K562 (cell line): ENCODE data around the gene COL26A1. TPM values are rescaled to one million over a fixed set of nuclear protein-coding genes. Genes with fewer than 3 reads are reported as not detected.

ENCODE experiments used
- ATAC-seq: fragments of 200-7000 bp; cut with Tn5 transposase; 3 replicates; pipeline ENCODE4 v1.9.1; 2020; ENCODE audit warnings: moderate library complexity
- BruUV-seq: library from RNA; stranded (reverse); fragments of 400-500 nt; replicated peaks from 2 replicates; lab custom pipeline; 2021; lab: Mats Ljungman, UMichigan
- CTCF ChIA-PET: fragments of 300-600 bp; formaldehyde crosslinking; extraction: SDS; loops from one replicate; lab custom pipeline; 2021; ENCODE audit warnings: low intra/inter-chr PET ratio; lab: Yijun Ruan, JAX
- POLR2A ChIA-PET: fragments of 300-600, 350-650 bp; sonication (Branson Sonifier 250); formaldehyde crosslinking; extraction: SDS; loops from one replicate; lab custom pipeline; 2021; ENCODE audit warnings: antibody characterized with exemption, inconsistent platforms; lab: Yijun Ruan, JAX
- DNase-seq, 4 experiments: peaks; one replicate each; pipeline versions ENCODE4 v3.0.0 to v3.0.0-alpha.2; 2011 to 2018; ENCODE audit warnings: low spot score in 3 of 4, mixed read lengths in 3 of 4; ENCODE audit errors: extremely low read depth in 1 of 4
- FAIRE-seq: peaks from 2 replicates; lab custom pipeline; 2011; peaks lifted over from hg19 to GRCh38; lab: Jason Lieb, UNC
- H2AFZ ChIP-seq: 2 replicates; pipeline ENCODE4 v1.6.0; 2011; ENCODE audit warnings: low read depth, low read length, control low read depth, inconsistent platforms
- H3K27ac ChIP-seq: fragments of 200-600 bp; 3 replicates; pipeline ENCODE4 v1.8.0; 2011; ENCODE audit warnings: low read depth, mild to moderate bottlenecking, control low read depth, inconsistent platforms, low read length, moderate library complexity, mixed read lengths; ENCODE audit errors: extremely low read depth
- H3K27me3 ChIP-seq, 2 experiments: fragments of 300-600 bp in 1 of 2; 2 replicates in 1 of 2; 3 replicates in 1 of 2; pipeline versions ENCODE4 v1.6.0 to v1.8.0; 2011; ENCODE audit warnings: inconsistent platforms in 2 of 2, low read length in 2 of 2, mild to moderate bottlenecking in 1 of 2, mixed read lengths in 1 of 2, moderate library complexity in 1 of 2; ENCODE audit not compliant: control insufficient read depth in 2 of 2, insufficient read depth in 2 of 2
- H3K36me3 ChIP-seq: fragments of 300-600 bp; 3 replicates; pipeline ENCODE4 v1.8.0; 2011; ENCODE audit warnings: mild to moderate bottlenecking, low read length, inconsistent platforms; ENCODE audit not compliant: control insufficient read depth, insufficient read depth
- H3K4me1 ChIP-seq, 2 experiments: fragments of 200-600 bp in 1 of 2; replicated peaks in 1 of 2; 2 replicates in 1 of 2; 3 replicates in 1 of 2; pipeline versions ENCODE4 v1.5.1 to v1.8.0; 2011; ENCODE audit warnings: inconsistent platforms in 2 of 2, low read length in 2 of 2, mild to moderate bottlenecking in 1 of 2, mixed read lengths in 1 of 2, moderate library complexity in 1 of 2; ENCODE audit not compliant: control insufficient read depth in 2 of 2, insufficient read depth in 2 of 2
- H3K4me2 ChIP-seq: 2 replicates; pipeline ENCODE4 v1.6.1; 2011; ENCODE audit warnings: low read length, control low read depth, inconsistent platforms, mixed read lengths; ENCODE audit not compliant: insufficient read depth
- H3K4me3 ChIP-seq: fragments of 200-600 bp; sonication (generic), shearing (Covaris generic); 2 replicates; pipeline ENCODE4 v1.5.1; 2016; ENCODE audit warnings: control low read depth, inconsistent platforms
- H3K79me2 ChIP-seq: fragments of 200-600 bp; 3 replicates; pipeline ENCODE4 v1.8.0; 2011; ENCODE audit warnings: low read length, inconsistent platforms; ENCODE audit not compliant: control insufficient read depth, insufficient read depth
- H3K9ac ChIP-seq, 2 experiments: 2 replicates each; pipeline versions ENCODE4 v1.6.0 to v1.6.1; 2011; ENCODE audit warnings: low read depth in 2 of 2, low read length in 2 of 2, control low read depth in 1 of 2, inconsistent platforms in 1 of 2, mild to moderate bottlenecking in 1 of 2, mixed read lengths in 1 of 2; ENCODE audit not compliant: insufficient read depth in 1 of 2
- H3K9me1 ChIP-seq: one replicate; pipeline ENCODE4 v1.6.0; 2011; ENCODE audit warnings: inconsistent platforms, mild to moderate bottlenecking, low read length, moderate library complexity; ENCODE audit not compliant: control insufficient read depth, insufficient read depth
- H3K9me3 ChIP-seq: replicated peaks from 2 replicates; pipeline ENCODE4 v1.5.1; 2011; ENCODE audit warnings: low read depth, low read length, inconsistent platforms; ENCODE audit not compliant: control insufficient read depth, insufficient read depth
- H4K20me1 ChIP-seq: replicated peaks from 2 replicates; pipeline ENCODE4 v1.6.1; 2011; ENCODE audit warnings: low read length, inconsistent platforms, mixed read lengths; ENCODE audit not compliant: control insufficient read depth, insufficient read depth
- ADNP ChIP-seq: fragments of 200-800 bp; sonication (Bioruptor generic); IDR thresholded peaks from 2 replicates; pipeline ENCODE4 v1.6.1; 2016; ENCODE audit warnings: missing genetic modification characterization, missing compliant biosample characterization
- NRF1 ChIP-seq, 2 experiments: fragments of 450-650 bp; IDR thresholded peaks in 1 of 2; conservative IDR thresholded peaks in 1 of 2; 2 replicates each; pipeline ENCODE4 v1.6.1; 2014; ENCODE audit warnings: mild to moderate bottlenecking in 2 of 2
- PHF20 ChIP-seq: fragments of 450-650 bp; IDR thresholded peaks from 2 replicates; pipeline ENCODE4 v1.6.1; 2018; ENCODE audit not compliant: partially characterized antibody
- RFX5 ChIP-seq: IDR thresholded peaks from 2 replicates; pipeline ENCODE4 v1.6.1; 2011; ENCODE audit warnings: low read depth, mild to moderate bottlenecking, improper control_type of control experiment, low read length
- SAFB ChIP-seq: fragments of 200-400 bp; formaldehyde crosslinking; IDR thresholded peaks from 2 replicates; pipeline ENCODE4 v1.6.1; 2017; ENCODE audit warnings: low read depth, low read length, borderline replicate concordance
- THRAP3 ChIP-seq: fragments of 450-650 bp; IDR thresholded peaks from 2 replicates; pipeline ENCODE4 v1.6.1; 2016; ENCODE audit warnings: mild to moderate bottlenecking, inconsistent platforms, borderline replicate concordance
- ZC3H11A ChIP-seq: IDR thresholded peaks from 2 replicates; pipeline ENCODE4 v1.6.1; 2012; ENCODE audit warnings: low read depth, low read length, improper control_type of control experiment
- ZFPM2 ChIP-seq: fragments of 250-450 bp; sonication (Bioruptor Pico); IDR thresholded peaks from 2 replicates; pipeline ENCODE4 v1.5.1; 2022; ENCODE audit warnings: mild to moderate bottlenecking
- ZNF347 ChIP-seq: fragments of 450-650 bp; formaldehyde crosslinking; IDR thresholded peaks from 2 replicates; pipeline ENCODE4 v1.4.0; 2020; ENCODE audit warnings: low read depth, mild to moderate bottlenecking, moderate library complexity
- ZNF384 ChIP-seq: IDR thresholded peaks from 2 replicates; pipeline ENCODE4 v1.6.1; 2012; ENCODE audit warnings: low read depth, low read length, improper control_type of control experiment
- ZNF584 ChIP-seq: fragments of 200-800 bp; sonication (Bioruptor generic); IDR thresholded peaks from 2 replicates; pipeline ENCODE4 v1.6.1; 2016; ENCODE audit warnings: low read depth, mild to moderate bottlenecking, missing genetic modification characterization, missing compliant biosample characterization
- WGBS: fragments of 100-300 bp; shearing (Covaris generic); methylation state at CpG from one replicate; pipeline ENCODE4 v1.1.6; 2016; ENCODE audit warnings: low coverage, mixed read lengths; ENCODE audit not compliant: insufficient coverage; ENCODE audit errors: missing lambda C conversion rate; 5-methylcytosine and 5-hydroxymethylcytosine counted together
- in situ Hi-C: fragments of 300-500 bp; cut with MboI; formaldehyde crosslinking; loops from 4 replicates; pipeline ENCODE4 v1.15.0; 2018; ENCODE audit warnings: inconsistent platforms, mixed read lengths
- intact Hi-C: fragments of 100-400 bp; cut with micrococcal nuclease; formaldehyde crosslinking; loops from 2 replicates; pipeline ENCODE4 v1.14.2; 2022
- polyA plus RNA-seq, 8 experiments: library from polyadenylated mRNA; depleted of rRNA in 4 of 8; stranded (reverse) in 5 of 8; unstranded in 3 of 8; fragments of >200 nt; fragmentation: Nextera tagmentation in 2 of 8; fragmentation: Illumina TruSeq in 1 of 8; extraction: Ambion mirVana in 2 of 8; extraction: Trizol in 1 of 8; gene quantifications; 2 replicates each; pipeline versions ENCODE4 v1.2.1 to v1.2.3, GENCODE V29; 2011 to 2014; ENCODE audit warnings: inconsistent platforms in 1 of 8, missing spikeins in 1 of 8
- total RNA-seq, 7 experiments: library from RNA; depleted of rRNA in 6 of 7; stranded (reverse); fragments of >200 nt in 6 of 7; fragmentation: Illumina TruSeq in 2 of 7; extraction: Trizol in 2 of 7; gene quantifications; 2 replicates each; pipeline versions ENCODE4 v1.2.1 to v1.2.3, GENCODE V29; 2011 to 2021; ENCODE audit warnings: low replicate concordance in 1 of 7
- TF ChIP-seq, protein P1 (sequence below): fragments of 450-650 bp; formaldehyde crosslinking; IDR thresholded peaks from 2 replicates; pipeline ENCODE4 v1.4.0; 2020; ENCODE audit warnings: mild to moderate bottlenecking, moderate library complexity
- TF ChIP-seq, protein P2 (sequence below): sonication (generic); formaldehyde crosslinking; IDR thresholded peaks from 2 replicates; pipeline ENCODE4 v1.8.1; 2023; ENCODE audit warnings: mild to moderate bottlenecking, missing genetic modification reagents

Gene COL26A1
- total and polyA plus RNA-seq, 9 of the 15 experiments (the other 6 are each of a cell fraction or from before 2014, with no cell fraction given), result 0.04 to 0.39 (median 0.07) TPM; not detected in 5

GRCh38 chr7:101553771-101554445 is 191.2 kb downstream of the COL26A1 start:
- no peak overlapping the region for H2AFZ ChIP-seq
- H4K20me1 ChIP-seq, result no peaks in the 10 kb centered on the region; the same call in none of the 2 replicates
- ChIA-PET POLR2A (no interaction called here), CTCF (no interaction called here)
- H3K4me3 ChIP-seq, result no peak overlapping the region
- H3K9me1 ChIP-seq, result no peaks in the 10 kb centered on the region
- H3K27me3 ChIP-seq, result peaks cover 9 to 43% of the 10 kb centered on the region in 2 experiments; a peak in 3 of 5 replicates
- H3K4me2 ChIP-seq, result no peak overlapping the region
- H3K27ac ChIP-seq, result no peak overlapping the region
- no TSS peak for BruUV-seq
- FAIRE-seq (no peak), DNase-seq (peak in 1 of 4 experiments; percentile 12), ATAC-seq (no peak)
- no peaks in the 10 kb centered on the region for H3K36me3 ChIP-seq
- 0 out of 4 replicates have a peak overlapping the region, but pooled peaks of 1 of the 2 experiments have one; percentile 41 for H3K9ac ChIP-seq
- peaks cover 3 to 18% of the 10 kb centered on the region in 2 experiments; a peak in 4 of 5 replicates for H3K4me1 ChIP-seq
- WGBS, result 4% methylated on average over 7 of the region's 8 CpGs
- no peaks in the 10 kb centered on the region for H3K79me2 ChIP-seq
- no peak for TF ChIP-seq ZNF584 (CRISPR knock-in tag)
- TF ChIP-seq NRF1 (conservative IDR thresholded peaks at IDR 0.05 in 1 of 2, IDR thresholded peaks at IDR 0.05 in 1 of 2), result no peak
- TF ChIP-seq, protein P1, sequence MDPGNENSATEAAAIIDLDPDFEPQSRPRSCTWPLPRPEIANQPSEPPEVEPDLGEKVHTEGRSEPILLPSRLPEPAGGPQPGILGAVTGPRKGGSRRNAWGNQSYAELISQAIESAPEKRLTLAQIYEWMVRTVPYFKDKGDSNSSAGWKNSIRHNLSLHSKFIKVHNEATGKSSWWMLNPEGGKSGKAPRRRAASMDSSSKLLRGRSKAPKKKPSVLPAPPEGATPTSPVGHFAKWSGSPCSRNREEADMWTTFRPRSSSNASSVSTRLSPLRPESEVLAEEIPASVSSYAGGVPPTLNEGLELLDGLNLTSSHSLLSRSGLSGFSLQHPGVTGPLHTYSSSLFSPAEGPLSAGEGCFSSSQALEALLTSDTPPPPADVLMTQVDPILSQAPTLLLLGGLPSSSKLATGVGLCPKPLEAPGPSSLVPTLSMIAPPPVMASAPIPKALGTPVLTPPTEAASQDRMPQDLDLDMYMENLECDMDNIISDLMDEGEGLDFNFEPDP (CRISPR knock-in tag), result no peak
- no peak for TF ChIP-seq ZNF384
- TF ChIP-seq ZC3H11A, result no peak
- no peak for TF ChIP-seq ADNP
- TF ChIP-seq ZNF347 (CRISPR knock-in tag), result no peak
- TF ChIP-seq SAFB, result no peak
- no peak for TF ChIP-seq RFX5
- TF ChIP-seq, protein P2, sequence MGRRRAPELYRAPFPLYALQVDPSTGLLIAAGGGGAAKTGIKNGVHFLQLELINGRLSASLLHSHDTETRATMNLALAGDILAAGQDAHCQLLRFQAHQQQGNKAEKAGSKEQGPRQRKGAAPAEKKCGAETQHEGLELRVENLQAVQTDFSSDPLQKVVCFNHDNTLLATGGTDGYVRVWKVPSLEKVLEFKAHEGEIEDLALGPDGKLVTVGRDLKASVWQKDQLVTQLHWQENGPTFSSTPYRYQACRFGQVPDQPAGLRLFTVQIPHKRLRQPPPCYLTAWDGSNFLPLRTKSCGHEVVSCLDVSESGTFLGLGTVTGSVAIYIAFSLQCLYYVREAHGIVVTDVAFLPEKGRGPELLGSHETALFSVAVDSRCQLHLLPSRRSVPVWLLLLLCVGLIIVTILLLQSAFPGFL (CRISPR knock-in tag), result no peak
- no peak for TF ChIP-seq ZFPM2
- no peak for TF ChIP-seq PHF20
- no peak for TF ChIP-seq THRAP3
- in situ Hi-C loops (no loop called here), intact Hi-C loops (no loop called here)
- H3K9me3 ChIP-seq, result no peaks in the 10 kb centered on the region
